WTC11 (cell line): ENCODE results near the gene IL17RB.

Source experiments
- ETV6 ChIP-seq: sonication (generic); formaldehyde crosslinking; IDR thresholded peaks from 2 replicates; pipeline ENCODE4 v1.8.1; 2022; ENCODE audit warnings: mild to moderate bottlenecking, missing genetic modification reagents
- NR1H2 ChIP-seq: sonication (generic); formaldehyde crosslinking; IDR thresholded peaks from 2 replicates; pipeline ENCODE4 v1.9.0; 2021; ENCODE audit warnings: mild to moderate bottlenecking, moderate library complexity, missing genetic modification reagents
- NR3C1 ChIP-seq: sonication (generic); formaldehyde crosslinking; conservative IDR thresholded peaks from 2 replicates; pipeline ENCODE4 v1.8.1; 2023; ENCODE audit warnings: low read depth, mild to moderate bottlenecking, missing genetic modification reagents
- TCF7 ChIP-seq: sonication (generic); formaldehyde crosslinking; IDR thresholded peaks from 2 replicates; pipeline ENCODE4 v1.8.0; 2022; ENCODE audit warnings: mild to moderate bottlenecking, low read depth, missing genetic modification reagents, moderate library complexity
- TEAD1 ChIP-seq: sonication (generic); formaldehyde crosslinking; IDR thresholded peaks from 2 replicates; pipeline ENCODE4 v1.8.0; 2022; ENCODE audit warnings: mild to moderate bottlenecking, missing genetic modification reagents
- TF ChIP-seq, protein P1 (sequence below): sonication (generic); formaldehyde crosslinking; conservative IDR thresholded peaks from 2 replicates; pipeline ENCODE4 v1.8.1; 2022; ENCODE audit warnings: mild to moderate bottlenecking, missing genetic modification reagents
- TF ChIP-seq, protein P2 (sequence below): sonication (generic); formaldehyde crosslinking; IDR thresholded peaks from 2 replicates; pipeline ENCODE4 v1.8.1; 2022; ENCODE audit warnings: low read depth, mild to moderate bottlenecking, moderate library complexity, missing genetic modification reagents, borderline replicate concordance
- TF ChIP-seq, protein P3 (sequence below): fragments of 200-600 bp; IDR thresholded peaks from 2 replicates; pipeline ENCODE4 v1.8.0; 2022; ENCODE audit warnings: antibody characterized with exemption
- TF ChIP-seq, protein P4 (sequence below): sonication (generic); formaldehyde crosslinking; IDR thresholded peaks from 2 replicates; pipeline ENCODE4 v1.8.0; 2022; ENCODE audit warnings: missing genetic modification reagents
- TF ChIP-seq, protein P5 (sequence below): sonication (generic); formaldehyde crosslinking; IDR thresholded peaks from 2 replicates; pipeline ENCODE4 v1.8.1; 2023; ENCODE audit warnings: mild to moderate bottlenecking, missing genetic modification reagents

DNA sequence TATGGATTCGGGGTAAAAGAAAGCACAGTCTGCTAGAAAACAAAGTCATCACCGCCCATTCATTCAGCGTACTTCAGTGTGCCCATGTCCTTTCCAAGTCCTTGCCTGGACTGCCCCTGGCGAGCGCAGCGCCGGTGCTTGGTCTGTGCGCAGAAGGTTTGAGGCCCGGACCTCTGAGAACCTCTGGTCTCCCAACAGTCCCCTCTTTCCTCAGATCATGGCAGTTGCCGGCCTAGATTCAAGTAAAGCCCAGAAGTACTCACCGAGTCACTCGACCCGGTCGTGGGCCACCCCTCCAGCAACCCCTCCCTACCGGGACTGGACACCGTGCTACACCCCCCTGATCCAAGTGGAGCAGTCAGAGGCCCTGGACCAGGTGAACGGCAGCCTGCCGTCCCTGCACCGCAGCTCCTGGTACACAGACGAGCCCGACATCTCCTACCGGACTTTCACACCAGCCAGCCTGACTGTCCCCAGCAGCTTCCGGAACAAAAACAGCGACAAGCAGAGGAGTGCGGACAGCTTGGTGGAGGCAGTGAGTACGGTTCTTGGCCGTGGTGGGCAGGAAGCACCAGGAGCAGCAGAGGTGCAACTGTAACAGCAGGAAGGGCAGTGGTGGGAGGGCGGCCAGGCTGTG, 36.5 kb upstream of the IL17RB start:
- TF ChIP-seq, protein P1, sequence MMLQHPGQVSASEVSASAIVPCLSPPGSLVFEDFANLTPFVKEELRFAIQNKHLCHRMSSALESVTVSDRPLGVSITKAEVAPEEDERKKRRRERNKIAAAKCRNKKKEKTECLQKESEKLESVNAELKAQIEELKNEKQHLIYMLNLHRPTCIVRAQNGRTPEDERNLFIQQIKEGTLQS: no peak
- TF ChIP-seq NR1H2 (CRISPR knock-in tag) (no peak), TEAD1 (CRISPR knock-in tag) (no peak), ETV6 (CRISPR knock-in tag) (no peak), TCF7 (CRISPR knock-in tag) (no peak), NR3C1 (CRISPR knock-in tag) (no peak)
- TF ChIP-seq, protein P2, sequence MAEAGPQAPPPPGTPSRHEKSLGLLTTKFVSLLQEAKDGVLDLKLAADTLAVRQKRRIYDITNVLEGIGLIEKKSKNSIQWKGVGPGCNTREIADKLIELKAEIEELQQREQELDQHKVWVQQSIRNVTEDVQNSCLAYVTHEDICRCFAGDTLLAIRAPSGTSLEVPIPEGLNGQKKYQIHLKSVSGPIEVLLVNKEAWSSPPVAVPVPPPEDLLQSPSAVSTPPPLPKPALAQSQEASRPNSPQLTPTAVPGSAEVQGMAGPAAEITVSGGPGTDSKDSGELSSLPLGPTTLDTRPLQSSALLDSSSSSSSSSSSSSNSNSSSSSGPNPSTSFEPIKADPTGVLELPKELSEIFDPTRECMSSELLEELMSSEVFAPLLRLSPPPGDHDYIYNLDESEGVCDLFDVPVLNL (CRISPR knock-in tag): no peak
- TF ChIP-seq, protein P3, sequence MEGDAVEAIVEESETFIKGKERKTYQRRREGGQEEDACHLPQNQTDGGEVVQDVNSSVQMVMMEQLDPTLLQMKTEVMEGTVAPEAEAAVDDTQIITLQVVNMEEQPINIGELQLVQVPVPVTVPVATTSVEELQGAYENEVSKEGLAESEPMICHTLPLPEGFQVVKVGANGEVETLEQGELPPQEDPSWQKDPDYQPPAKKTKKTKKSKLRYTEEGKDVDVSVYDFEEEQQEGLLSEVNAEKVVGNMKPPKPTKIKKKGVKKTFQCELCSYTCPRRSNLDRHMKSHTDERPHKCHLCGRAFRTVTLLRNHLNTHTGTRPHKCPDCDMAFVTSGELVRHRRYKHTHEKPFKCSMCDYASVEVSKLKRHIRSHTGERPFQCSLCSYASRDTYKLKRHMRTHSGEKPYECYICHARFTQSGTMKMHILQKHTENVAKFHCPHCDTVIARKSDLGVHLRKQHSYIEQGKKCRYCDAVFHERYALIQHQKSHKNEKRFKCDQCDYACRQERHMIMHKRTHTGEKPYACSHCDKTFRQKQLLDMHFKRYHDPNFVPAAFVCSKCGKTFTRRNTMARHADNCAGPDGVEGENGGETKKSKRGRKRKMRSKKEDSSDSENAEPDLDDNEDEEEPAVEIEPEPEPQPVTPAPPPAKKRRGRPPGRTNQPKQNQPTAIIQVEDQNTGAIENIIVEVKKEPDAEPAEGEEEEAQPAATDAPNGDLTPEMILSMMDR: no peak
- TF ChIP-seq, protein P4, sequence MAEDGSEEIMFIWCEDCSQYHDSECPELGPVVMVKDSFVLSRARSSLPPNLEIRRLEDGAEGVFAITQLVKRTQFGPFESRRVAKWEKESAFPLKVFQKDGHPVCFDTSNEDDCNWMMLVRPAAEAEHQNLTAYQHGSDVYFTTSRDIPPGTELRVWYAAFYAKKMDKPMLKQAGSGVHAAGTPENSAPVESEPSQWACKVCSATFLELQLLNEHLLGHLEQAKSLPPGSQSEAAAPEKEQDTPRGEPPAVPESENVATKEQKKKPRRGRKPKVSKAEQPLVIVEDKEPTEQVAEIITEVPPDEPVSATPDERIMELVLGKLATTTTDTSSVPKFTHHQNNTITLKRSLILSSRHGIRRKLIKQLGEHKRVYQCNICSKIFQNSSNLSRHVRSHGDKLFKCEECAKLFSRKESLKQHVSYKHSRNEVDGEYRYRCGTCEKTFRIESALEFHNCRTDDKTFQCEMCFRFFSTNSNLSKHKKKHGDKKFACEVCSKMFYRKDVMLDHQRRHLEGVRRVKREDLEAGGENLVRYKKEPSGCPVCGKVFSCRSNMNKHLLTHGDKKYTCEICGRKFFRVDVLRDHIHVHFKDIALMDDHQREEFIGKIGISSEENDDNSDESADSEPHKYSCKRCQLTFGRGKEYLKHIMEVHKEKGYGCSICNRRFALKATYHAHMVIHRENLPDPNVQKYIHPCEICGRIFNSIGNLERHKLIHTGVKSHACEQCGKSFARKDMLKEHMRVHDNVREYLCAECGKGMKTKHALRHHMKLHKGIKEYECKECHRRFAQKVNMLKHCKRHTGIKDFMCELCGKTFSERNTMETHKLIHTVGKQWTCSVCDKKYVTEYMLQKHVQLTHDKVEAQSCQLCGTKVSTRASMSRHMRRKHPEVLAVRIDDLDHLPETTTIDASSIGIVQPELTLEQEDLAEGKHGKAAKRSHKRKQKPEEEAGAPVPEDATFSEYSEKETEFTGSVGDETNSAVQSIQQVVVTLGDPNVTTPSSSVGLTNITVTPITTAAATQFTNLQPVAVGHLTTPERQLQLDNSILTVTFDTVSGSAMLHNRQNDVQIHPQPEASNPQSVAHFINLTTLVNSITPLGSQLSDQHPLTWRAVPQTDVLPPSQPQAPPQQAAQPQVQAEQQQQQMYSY (CRISPR knock-in tag): no peak
- TF ChIP-seq, protein P5, sequence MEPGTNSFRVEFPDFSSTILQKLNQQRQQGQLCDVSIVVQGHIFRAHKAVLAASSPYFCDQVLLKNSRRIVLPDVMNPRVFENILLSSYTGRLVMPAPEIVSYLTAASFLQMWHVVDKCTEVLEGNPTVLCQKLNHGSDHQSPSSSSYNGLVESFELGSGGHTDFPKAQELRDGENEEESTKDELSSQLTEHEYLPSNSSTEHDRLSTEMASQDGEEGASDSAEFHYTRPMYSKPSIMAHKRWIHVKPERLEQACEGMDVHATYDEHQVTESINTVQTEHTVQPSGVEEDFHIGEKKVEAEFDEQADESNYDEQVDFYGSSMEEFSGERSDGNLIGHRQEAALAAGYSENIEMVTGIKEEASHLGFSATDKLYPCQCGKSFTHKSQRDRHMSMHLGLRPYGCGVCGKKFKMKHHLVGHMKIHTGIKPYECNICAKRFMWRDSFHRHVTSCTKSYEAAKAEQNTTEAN (CRISPR knock-in tag): no peak
